Measurements from ENCODE around the gene METTL5.

- TF ChIP-seq POLR2AphosphoS5 (IDR thresholded peaks at IDR 0.05; ENCODE audit: low read depth, low read length) (no peak), POLR2A (IDR thresholded peaks at IDR 0.05; ENCODE audit: low read depth, low read length) (no peak), TAF1 (IDR thresholded peaks at IDR 0.05; ENCODE audit: borderline replicate concordance, low read depth, low read length) (no peak)
Measured at GRCh38 chr2:169761970-169762292, 62.8 kb downstream of the METTL5 start.
